ENCODE measurements around the gene TMSB15B.
"Not testable (repeated sequence)": the region's sequence is repeated elsewhere in the genome, so short reads cannot be mapped to it uniquely, and the experiment has no call there.

GRCh38 chrX:103962411-103963278 is at the start of gene TMSB15B:
- not testable (repeated sequence) for TF ChIP-seq CTCF, EP300, POLR2A (IDR thresholded peaks at IDR 0.05)

Measured in upper lobe of left lung (tissue), 4 donors.